Astrocyte (in vitro differentiated cells and primary cell): ENCODE data around the gene MORN1. TPM values are rescaled to one million over a fixed set of nuclear protein-coding genes. Genes with fewer than 3 reads are reported as not detected.

Source experiments
- DNase-seq: peaks from one replicate; pipeline ENCODE4 v3.0.0-alpha.2; 2010; ENCODE audit warnings: low read depth
- FAIRE-seq: peaks from 2 replicates; lab custom pipeline; 2011; peaks lifted over from hg19 to GRCh38; lab: Jason Lieb, UNC
- H2AFZ ChIP-seq: 2 replicates; pipeline ENCODE4 v1.6.0; 2012; ENCODE audit warnings: low read depth, low read length, inconsistent platforms
- H3K27ac ChIP-seq: 2 replicates; pipeline ENCODE4 v1.5.1; 2011; ENCODE audit warnings: low read depth, low read length, inconsistent platforms
- H3K27me3 ChIP-seq: 2 replicates; pipeline ENCODE4 v1.6.0; 2011; ENCODE audit warnings: low read length, inconsistent platforms; ENCODE audit not compliant: insufficient read depth
- H3K36me3 ChIP-seq: 2 replicates; pipeline ENCODE4 v1.5.1; 2011; ENCODE audit warnings: low read length, inconsistent platforms; ENCODE audit not compliant: insufficient read depth
- H3K4me1 ChIP-seq: 2 replicates; pipeline ENCODE4 v1.5.1; 2011; ENCODE audit warnings: low read length, inconsistent platforms; ENCODE audit not compliant: insufficient read depth
- H3K4me2 ChIP-seq: 2 replicates; pipeline ENCODE4 v1.6.0; 2012; ENCODE audit warnings: low read length, inconsistent platforms
- H3K4me3 ChIP-seq: 2 replicates; pipeline ENCODE4 v1.5.1; 2011; ENCODE audit warnings: low read depth, mild to moderate bottlenecking, low read length, inconsistent platforms; ENCODE audit not compliant: insufficient read depth
- H3K79me2 ChIP-seq: 2 replicates; pipeline ENCODE4 v1.6.0; 2012; ENCODE audit warnings: mild to moderate bottlenecking, low read length, inconsistent platforms; ENCODE audit not compliant: insufficient read depth
- H3K9ac ChIP-seq: 2 replicates; pipeline ENCODE4 v1.6.0; 2012; ENCODE audit warnings: mild to moderate bottlenecking, low read length, inconsistent platforms
- H3K9me3 ChIP-seq: 2 replicates; pipeline ENCODE4 v1.5.1; 2012; ENCODE audit warnings: low read depth, mild to moderate bottlenecking, low read length, inconsistent platforms; ENCODE audit not compliant: insufficient read depth
- H4K20me1 ChIP-seq: 2 replicates; pipeline ENCODE4 v1.6.0; 2012; ENCODE audit warnings: low read length, inconsistent platforms; ENCODE audit not compliant: insufficient read depth
- H3K27ac Mint-ChIP-seq: one replicate; pipeline ENCODE4 v1.8.0; 2021; ENCODE audit warnings: mild to moderate bottlenecking, mixed read lengths; ENCODE audit not compliant: unreplicated experiment
- H3K27me3 Mint-ChIP-seq: one replicate; pipeline ENCODE4 v1.8.0; 2021; ENCODE audit warnings: low read depth, mixed read lengths; ENCODE audit not compliant: unreplicated experiment
- H3K36me3 Mint-ChIP-seq: one replicate; pipeline ENCODE4 v1.8.0; 2021; ENCODE audit warnings: low read depth, mixed read lengths; ENCODE audit not compliant: unreplicated experiment
- H3K4me1 Mint-ChIP-seq: one replicate; pipeline ENCODE4 v1.8.0; 2021; ENCODE audit warnings: low read depth, mixed read lengths; ENCODE audit not compliant: unreplicated experiment
- H3K4me3 Mint-ChIP-seq: one replicate; pipeline ENCODE4 v1.8.0; 2021; ENCODE audit warnings: mild to moderate bottlenecking, moderate library complexity, mixed read lengths; ENCODE audit not compliant: unreplicated experiment
- H3K9me3 Mint-ChIP-seq: one replicate; pipeline ENCODE4 v1.8.0; 2021; ENCODE audit warnings: mild to moderate bottlenecking, mixed read lengths; ENCODE audit not compliant: unreplicated experiment
- CTCF ChIP-seq: IDR thresholded peaks from 2 replicates; pipeline ENCODE4 v1.5.1; 2011; ENCODE audit warnings: low read depth, mild to moderate bottlenecking, inconsistent platforms, low read length, moderate library complexity; ENCODE audit not compliant: insufficient read depth
- EZH2 ChIP-seq: IDR thresholded peaks from 2 replicates; pipeline ENCODE4 v1.6.1; 2012; ENCODE audit warnings: mild to moderate bottlenecking, low read length, inconsistent platforms; ENCODE audit not compliant: insufficient read depth
- total RNA-seq: library from RNA; stranded (reverse); gene quantifications from 2 replicates; pipeline ENCODE4 v1.2.1, GENCODE V29; 2021

Gene MORN1
- total RNA-seq, 1 donor from 2014 or later = 9.2 TPM

GRCh38 chr1:2294725-2295078 lies 96.7 kb downstream of the MORN1 start:
- Mint-ChIP-seq H3K27me3 (no peaks in the 10 kb centered on the region), H3K27ac (no peak overlapping the region), H3K9me3 (no peaks in the 10 kb centered on the region), H3K36me3 (peaks cover 13% of the 10 kb centered on the region), H3K4me3 (no peak overlapping the region), H3K4me1 (peaks cover 24% of the 10 kb centered on the region)
- no peaks in the 10 kb centered on the region for H3K9me3 ChIP-seq
- peaks cover 95% of the 10 kb centered on the region for H3K79me2 ChIP-seq
- H3K4me2 ChIP-seq = no peak overlapping the region
- TF ChIP-seq EZH2 = no peak
- no peak for TF ChIP-seq CTCF
- FAIRE-seq (no peak), DNase-seq (no peak)
- H3K4me3 ChIP-seq = no peak overlapping the region
- H3K4me1 ChIP-seq = peaks cover 49% of the 10 kb centered on the region
- no peak overlapping the region for H3K27ac ChIP-seq
- H3K27me3 ChIP-seq = no peaks in the 10 kb centered on the region
- H3K9ac ChIP-seq = peak overlapping the region; percentile 17
- no peaks in the 10 kb centered on the region for H3K36me3 ChIP-seq
- peaks cover 88% of the 10 kb centered on the region for H4K20me1 ChIP-seq
- no peak overlapping the region for H2AFZ ChIP-seq

GRCh38 chr1:2294033-2294724 lies 97.2 kb downstream of the MORN1 start:
- no peaks in the 10 kb centered on the region for H3K27me3 Mint-ChIP-seq
- Histone ChIP-seq H3K4me1 (peaks cover 52% of the 10 kb centered on the region), H3K4me2 (peak overlapping the region; percentile 19), H4K20me1 (peaks cover 86% of the 10 kb centered on the region), H3K27ac (peak overlapping the region; percentile 8), H3K79me2 (peaks cover 94% of the 10 kb centered on the region), H3K36me3 (no peaks in the 10 kb centered on the region), H2AFZ (no peak overlapping the region), H3K9me3 (no peaks in the 10 kb centered on the region), H3K4me3 (no peak overlapping the region), H3K9ac (peak overlapping the region; percentile 17), H3K27me3 (no peaks in the 10 kb centered on the region)
- H3K4me3 Mint-ChIP-seq = no peak overlapping the region
- H3K27ac Mint-ChIP-seq = no peak overlapping the region
- no peaks in the 10 kb centered on the region for H3K9me3 Mint-ChIP-seq
- FAIRE-seq (no peak), DNase-seq (no peak)
- peaks cover 13% of the 10 kb centered on the region for H3K36me3 Mint-ChIP-seq
- H3K4me1 Mint-ChIP-seq = peaks cover 24% of the 10 kb centered on the region
- TF ChIP-seq CTCF = no peak
- TF ChIP-seq EZH2 = no peak

GRCh38 chr1:2292725-2293450 lies 98.5 kb downstream of the MORN1 start:
- H3K9me3 Mint-ChIP-seq = no peaks in the 10 kb centered on the region
- H4K20me1 ChIP-seq = peaks cover 85% of the 10 kb centered on the region
- no peaks in the 10 kb centered on the region for H3K27me3 Mint-ChIP-seq
- H3K4me3 Mint-ChIP-seq = no peak overlapping the region
- no peak for FAIRE-seq
- no peaks in the 10 kb centered on the region for H3K27me3 ChIP-seq
- no peak overlapping the region for H3K9ac ChIP-seq
- no peak overlapping the region for H2AFZ ChIP-seq
- peaks cover 53% of the 10 kb centered on the region for H3K4me1 ChIP-seq
- H3K4me1 Mint-ChIP-seq = peaks cover 22% of the 10 kb centered on the region
- peaks cover 93% of the 10 kb centered on the region for H3K79me2 ChIP-seq
- H3K4me3 ChIP-seq = no peak overlapping the region
- no peak for DNase-seq
- TF ChIP-seq CTCF (no peak), EZH2 (no peak)
- no peak overlapping the region for H3K27ac Mint-ChIP-seq
- no peak overlapping the region for H3K4me2 ChIP-seq
- peaks cover 15% of the 10 kb centered on the region for H3K36me3 Mint-ChIP-seq
- no peaks in the 10 kb centered on the region for H3K36me3 ChIP-seq
- no peak overlapping the region for H3K27ac ChIP-seq
- no peaks in the 10 kb centered on the region for H3K9me3 ChIP-seq
